Upper lobe of left lung (tissue), 6 donors: ENCODE results near the gene GAB2. TPM values are rescaled to one million over a fixed set of nuclear protein-coding genes. Genes with fewer than 3 reads are reported as not detected.
"Not testable (repeated sequence)": the region's sequence is repeated elsewhere in the genome, so short reads cannot be mapped to it uniquely, and the experiment has no call there.

ENCODE experiments used
- ATAC-seq, 2 donors: fragments of 200-7000 bp; cut with Tn5 transposase; one replicate each; pipeline ENCODE4 v1.9.1; 2022; ENCODE audit warnings: mild to moderate bottlenecking in 2 of 2, moderate library complexity in 2 of 2; ENCODE audit not compliant: low FRiP score in 2 of 2
- DNase-seq, 2 donors: peaks; one replicate each; pipeline ENCODE4 v3.0.0-alpha.2; 2019 to 2020
- H3K27ac ChIP-seq, 4 donors: fragments of 200-600 bp; sonication (generic); one replicate each; pipeline ENCODE4 v1.5.1; 2016 to 2019
- H3K27me3 ChIP-seq, 4 donors: fragments of 200-600 bp; sonication (generic); one replicate each; pipeline ENCODE4 v1.5.1; 2017 to 2019
- H3K36me3 ChIP-seq, 4 donors: fragments of 200-600 bp; sonication (generic); one replicate each; pipeline ENCODE4 v1.5.1; 2016 to 2019
- H3K4me1 ChIP-seq, 4 donors: fragments of 200-600 bp; sonication (generic); one replicate each; pipeline ENCODE4 v1.5.1; 2018 to 2019
- H3K4me3 ChIP-seq, 4 donors: fragments of 200-600 bp; sonication (generic); one replicate each; pipeline ENCODE4 v1.5.1; 2017 to 2019; ENCODE audit warnings: mild to moderate bottlenecking in 2 of 4, moderate library complexity in 1 of 4
- H3K9me3 ChIP-seq, 4 donors: fragments of 200-600 bp; sonication (generic); one replicate each; pipeline ENCODE4 v1.5.1; 2018 to 2019
- EP300 ChIP-seq, 4 donors: sonication (generic); formaldehyde crosslinking; IDR thresholded peaks; one replicate each; pipeline ENCODE4 v1.5.1; 2017; ENCODE audit warnings: antibody characterized with exemption in 4 of 4, control low read depth in 2 of 4
- POLR2A ChIP-seq, 4 donors: fragments of 450-650 bp; IDR thresholded peaks; one replicate each; pipeline ENCODE4 v1.5.1; 2016 to 2017; ENCODE audit warnings: antibody characterized with exemption in 4 of 4, mild to moderate bottlenecking in 2 of 4
- POLR2AphosphoS5 ChIP-seq, 2 donors: sonication (generic); formaldehyde crosslinking; IDR thresholded peaks; one replicate each; pipeline ENCODE4 v1.5.1; 2017; ENCODE audit warnings: antibody characterized with exemption in 2 of 2
- WGBS, 2 donors: methylation state at CpG; one replicate each; pipeline ENCODE4 v1.1.5; 2017 to 2018; 5-methylcytosine and 5-hydroxymethylcytosine counted together
- total RNA-seq, 6 donors: library from RNA; depleted of rRNA in 4 of 6; stranded (reverse); fragments of >200 nt in 4 of 6; gene quantifications; one replicate each; pipeline versions ENCODE4 v1.1.0 to v1.2.1, GENCODE V29; 2016 to 2021
- TF ChIP-seq, protein P1 (sequence below), 6 experiments: fragments of 450-650 bp in 4 of 6; fragments of 200-600 bp in 2 of 6; sonication (generic) in 2 of 6; IDR thresholded peaks; one replicate each; pipeline ENCODE4 v1.5.1; 2016 to 2019; ENCODE audit warnings: antibody characterized with exemption in 6 of 6
- donor health status: DM: no; HTN: no; CAD: no; lungs with moderate emphysema.
- donor health status: DM: no; HTN: yes; CAD: no; lungs with severe emphysema.

The GAB2 gene
- total RNA-seq, 6 donors from 2014 or later, result 40.9 to 76.6 (median 50.4) TPM

- Histone ChIP-seq H3K9me3 (no peaks in the 10 kb centered on the region), H3K36me3 (peaks cover 0 to 22% (median 5%) of the 10 kb centered on the region in 4 donors), H3K27ac (no peak overlapping the region), H3K4me1 (peaks cover 0 to 3% (median 0%) of the 10 kb centered on the region in 4 donors), H3K4me3 (no peak overlapping the region), H3K27me3 (no peaks in the 10 kb centered on the region)
- WGBS, 2 donors, result 73 to 86% methylated on average over 2 of the region's 2 CpGs
- TF ChIP-seq EP300 (IDR thresholded peaks at IDR 0.05) (no peak), POLR2AphosphoS5 (IDR thresholded peaks at IDR 0.05) (no peak), POLR2A (IDR thresholded peaks at IDR 0.05) (no peak)
- TF ChIP-seq, protein P1, sequence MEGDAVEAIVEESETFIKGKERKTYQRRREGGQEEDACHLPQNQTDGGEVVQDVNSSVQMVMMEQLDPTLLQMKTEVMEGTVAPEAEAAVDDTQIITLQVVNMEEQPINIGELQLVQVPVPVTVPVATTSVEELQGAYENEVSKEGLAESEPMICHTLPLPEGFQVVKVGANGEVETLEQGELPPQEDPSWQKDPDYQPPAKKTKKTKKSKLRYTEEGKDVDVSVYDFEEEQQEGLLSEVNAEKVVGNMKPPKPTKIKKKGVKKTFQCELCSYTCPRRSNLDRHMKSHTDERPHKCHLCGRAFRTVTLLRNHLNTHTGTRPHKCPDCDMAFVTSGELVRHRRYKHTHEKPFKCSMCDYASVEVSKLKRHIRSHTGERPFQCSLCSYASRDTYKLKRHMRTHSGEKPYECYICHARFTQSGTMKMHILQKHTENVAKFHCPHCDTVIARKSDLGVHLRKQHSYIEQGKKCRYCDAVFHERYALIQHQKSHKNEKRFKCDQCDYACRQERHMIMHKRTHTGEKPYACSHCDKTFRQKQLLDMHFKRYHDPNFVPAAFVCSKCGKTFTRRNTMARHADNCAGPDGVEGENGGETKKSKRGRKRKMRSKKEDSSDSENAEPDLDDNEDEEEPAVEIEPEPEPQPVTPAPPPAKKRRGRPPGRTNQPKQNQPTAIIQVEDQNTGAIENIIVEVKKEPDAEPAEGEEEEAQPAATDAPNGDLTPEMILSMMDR (IDR thresholded peaks at IDR 0.05), result no peak
- no peak for DNase-seq
- no peak for ATAC-seq
These were observed 173.5 kb downstream of the GAB2 start for GRCh38 chr11:78244080-78244479.

DNA sequence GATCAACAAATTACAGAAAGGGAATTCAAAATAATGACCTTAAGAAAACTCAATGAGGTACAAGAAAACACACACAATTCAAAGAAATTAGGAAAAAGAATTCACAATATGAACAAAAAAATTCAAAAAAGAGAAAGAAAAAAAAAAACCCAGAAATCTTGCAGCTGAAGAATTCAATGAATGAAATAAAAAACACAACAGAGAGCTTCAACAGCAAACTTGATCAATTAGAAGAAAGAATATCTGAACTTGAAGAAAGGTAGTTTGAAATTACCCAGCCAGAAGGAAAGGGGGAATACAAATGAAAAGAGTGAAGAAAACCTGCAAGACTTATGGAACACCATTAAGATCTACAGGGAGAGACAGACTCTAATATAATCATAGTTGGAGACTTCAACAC is 176.1 kb downstream of the GAB2 start:
- Histone ChIP-seq H3K4me3 (no peak overlapping the region), H3K27ac (no peak overlapping the region), H3K9me3 (no peaks in the 10 kb centered on the region), H3K4me1 (peaks cover 0 to 3% (median 0%) of the 10 kb centered on the region in 4 donors), H3K36me3 (peaks cover 0 to 2% (median 0%) of the 10 kb centered on the region in 4 donors), H3K27me3 (no peaks in the 10 kb centered on the region)
- ATAC-seq (no peak), DNase-seq (no peak)
- TF ChIP-seq POLR2AphosphoS5 (IDR thresholded peaks at IDR 0.05), result no peak
- TF ChIP-seq POLR2A (IDR thresholded peaks at IDR 0.05), result no peak
- TF ChIP-seq, protein P1 (IDR thresholded peaks at IDR 0.05), result no peak
- no peak for TF ChIP-seq EP300 (IDR thresholded peaks at IDR 0.05)

DNA sequence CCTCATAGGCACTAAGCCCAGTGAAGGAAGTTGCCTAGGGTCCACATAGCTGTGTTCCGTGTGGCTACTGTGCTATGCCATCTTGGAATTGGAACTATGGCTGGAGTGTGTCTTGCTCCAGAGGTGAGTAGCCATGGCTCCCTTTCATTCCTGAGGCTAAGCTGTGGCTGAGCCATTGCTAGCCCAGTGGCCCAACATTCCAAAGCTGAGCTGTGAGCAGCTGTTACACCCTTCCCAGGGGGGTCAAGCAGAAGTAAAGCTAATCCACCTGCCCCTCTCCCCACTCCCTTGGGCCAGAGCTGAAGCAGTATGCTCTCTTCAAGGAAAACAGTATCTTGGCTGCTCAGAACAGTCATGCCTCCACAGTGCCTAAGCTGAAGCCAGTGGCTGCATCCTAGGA is 177.8 kb downstream of the GAB2 start:
- TF ChIP-seq, protein P1 (IDR thresholded peaks at IDR 0.05), result no peak
- TF ChIP-seq POLR2AphosphoS5 (IDR thresholded peaks at IDR 0.05), result no peak
- no peak for TF ChIP-seq EP300 (IDR thresholded peaks at IDR 0.05)
- TF ChIP-seq POLR2A (IDR thresholded peaks at IDR 0.05), result no peak
- ATAC-seq (no peak), DNase-seq (no peak)
- 100% methylated on average over 1 of the region's 1 CpG; no CpG with 5 or more reads in 1 of the 2 donors for WGBS, 2 donors
- Histone ChIP-seq H3K27ac (no peak overlapping the region), H3K4me3 (no peak overlapping the region), H3K9me3 (no peaks in the 10 kb centered on the region), H3K36me3 (no peaks in the 10 kb centered on the region), H3K27me3 (no peaks in the 10 kb centered on the region), H3K4me1 (peaks cover 0 to 3% (median 0%) of the 10 kb centered on the region in 4 donors)

DNA sequence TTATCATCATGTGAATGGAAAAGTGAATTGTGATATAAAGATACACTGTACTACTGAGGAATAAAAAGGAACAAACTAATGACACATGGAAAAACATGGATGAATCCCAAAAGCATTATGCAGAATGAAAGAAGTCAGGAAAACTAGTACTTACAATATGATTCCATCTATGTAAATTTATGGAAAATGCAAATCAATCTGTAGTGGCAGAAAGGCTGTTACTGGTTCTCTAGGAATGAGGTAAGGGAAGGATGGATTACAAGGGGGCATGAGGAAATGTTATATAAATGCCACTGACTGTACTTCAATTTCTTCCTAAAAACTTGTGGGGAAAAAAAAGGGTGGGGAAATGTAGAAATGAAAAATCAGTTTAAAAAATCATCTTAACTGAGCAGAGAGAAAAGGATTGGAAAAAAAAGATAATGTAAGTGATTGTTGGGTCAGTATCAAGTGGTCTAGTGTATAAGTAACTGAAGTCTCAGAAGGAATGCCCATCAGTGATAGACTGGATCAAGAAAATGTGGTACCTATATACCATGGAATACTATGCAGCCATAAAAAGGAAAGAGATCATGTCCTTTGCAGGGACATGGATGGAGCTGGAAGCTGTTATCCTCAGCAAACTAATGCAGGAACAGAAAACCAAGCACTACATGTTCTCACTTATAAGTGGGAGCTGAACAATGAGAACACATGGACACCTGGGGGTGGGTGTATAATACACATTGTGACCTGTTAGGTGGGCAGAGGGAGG is 180.2 kb downstream of the GAB2 start:
- Histone ChIP-seq H3K4me1 (no peaks in the 10 kb centered on the region), H3K36me3 (no peaks in the 10 kb centered on the region), H3K27me3 (no peaks in the 10 kb centered on the region), H3K27ac (no peak overlapping the region), H3K9me3 (no peaks in the 10 kb centered on the region), H3K4me3 (no peak overlapping the region)
- ATAC-seq, result no peak
- DNase-seq, result no peak
- TF ChIP-seq, protein P1 (IDR thresholded peaks at IDR 0.05), result no peak
- TF ChIP-seq EP300 (IDR thresholded peaks at IDR 0.05) (no peak), POLR2A (IDR thresholded peaks at IDR 0.05) (no peak), POLR2AphosphoS5 (IDR thresholded peaks at IDR 0.05) (no peak)

DNA sequence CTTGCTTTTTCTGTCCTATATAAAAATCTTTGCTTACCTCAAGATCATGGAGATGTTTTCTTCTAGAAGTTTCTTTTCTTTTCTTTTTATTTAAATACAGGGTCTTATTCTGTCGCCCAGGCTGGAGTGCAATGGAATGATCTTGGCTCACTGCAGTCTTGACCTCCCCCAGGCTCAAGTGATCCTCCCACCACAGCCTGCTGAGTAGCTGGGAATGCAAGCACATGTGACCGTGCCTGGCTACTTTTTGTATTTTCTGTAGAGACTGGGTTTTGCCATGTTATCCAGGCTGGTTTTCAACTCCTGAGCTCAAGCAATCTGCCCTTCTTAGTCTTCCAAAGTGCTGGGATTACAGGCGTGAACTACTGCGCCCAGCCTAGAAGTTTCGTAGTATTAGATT is 183.6 kb downstream of the GAB2 start:
- peaks cover 4 to 15% (median 5%) of the 10 kb centered on the region in 4 donors for H3K4me1 ChIP-seq
- no peaks in the 10 kb centered on the region for H3K9me3 ChIP-seq
- no peaks in the 10 kb centered on the region for H3K36me3 ChIP-seq
- 78 to 86% methylated on average over 5 of the region's 5 CpGs for WGBS, 2 donors
- no peak for DNase-seq
- no peak for TF ChIP-seq POLR2AphosphoS5 (IDR thresholded peaks at IDR 0.05)
- TF ChIP-seq POLR2A (IDR thresholded peaks at IDR 0.05), result no peak
- TF ChIP-seq, protein P1 (IDR thresholded peaks at IDR 0.05), result no peak
- no peak for TF ChIP-seq EP300 (IDR thresholded peaks at IDR 0.05)
- H3K4me3 ChIP-seq, result no peak overlapping the region
- ATAC-seq, result no peak
- H3K27ac ChIP-seq, result no peak overlapping the region
- H3K27me3 ChIP-seq, result no peaks in the 10 kb centered on the region

DNA sequence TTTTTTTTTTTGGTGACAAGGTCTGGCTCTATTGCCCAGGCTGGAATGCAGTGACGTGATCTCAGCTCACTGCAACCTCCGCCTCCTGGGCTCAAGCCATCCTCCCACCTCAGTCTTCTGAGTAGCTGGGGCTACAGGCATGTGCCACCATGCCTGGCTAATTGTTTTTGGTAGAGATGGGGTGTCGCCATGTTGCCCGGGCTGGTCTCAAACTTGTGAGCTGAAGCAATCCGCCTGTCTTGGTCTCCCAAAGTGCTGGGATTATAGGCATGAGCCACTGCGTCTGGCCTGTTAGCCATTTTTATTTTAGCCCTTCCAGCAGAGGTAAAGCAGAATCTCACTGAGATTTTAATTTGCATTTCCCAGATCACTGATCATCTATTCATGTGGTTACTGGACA is 184.6 kb downstream of the GAB2 start:
- not testable (repeated sequence) for H3K4me3 ChIP-seq, H3K36me3 ChIP-seq, DNase-seq, H3K27me3 ChIP-seq, H3K9me3 ChIP-seq, H3K27ac ChIP-seq, ATAC-seq
- WGBS, 2 donors, result 93 to 95% methylated on average over 6 of the region's 6 CpGs
- peaks cover 5 to 21% (median 8%) of the 10 kb centered on the region in 4 donors for H3K4me1 ChIP-seq
